HCT116 (cell line): Measurements from ENCODE around the gene PRSS2. TPM values are rescaled to one million over a fixed set of nuclear protein-coding genes. Genes with fewer than 3 reads are reported as not detected.

Experiments used
- ATAC-seq: fragments of 200-7000 bp; cut with Tn5 transposase; 2 replicates; pipeline ENCODE4 v1.9.1; 2020; ENCODE audit warnings: mild to moderate bottlenecking, moderate library complexity
- BruUV-seq: library from RNA; stranded (reverse); fragments of 400-500 nt; replicated peaks from 2 replicates; lab custom pipeline; 2021; lab: Mats Ljungman, UMichigan
- CTCF ChIA-PET: fragments of 300-600 bp; sonication (Branson Sonifier 250); formaldehyde crosslinking; loops from one replicate; lab custom pipeline; 2021; ENCODE audit warnings: antibody characterized with exemption; lab: Charles Lee
- POLR2A ChIA-PET: fragments of 300-600, 350-600 bp; sonication (Branson Sonifier 250); formaldehyde crosslinking; loops from one replicate; lab custom pipeline; 2021; ENCODE audit warnings: antibody characterized with exemption; lab: Charles Lee
- RAD21 ChIA-PET, 2 experiments: fragments of 300-600 bp; sonication (Branson Sonifier 250); formaldehyde crosslinking; loops; one replicate each; lab custom pipeline; 2023; ENCODE audit warnings: low total read pairs in 2 of 2; ENCODE audit not compliant: uncharacterized antibody in 2 of 2, unreplicated experiment in 2 of 2, low non-redundant PET in 1 of 2; lab: Charles Lee
- DNase-seq: peaks from one replicate; pipeline ENCODE4 v3.0.0-alpha.2; 2010; ENCODE audit warnings: low read depth, low spot score
- H2AFZ ChIP-seq: fragments of 200-600 bp; shearing (Covaris generic), sonication (generic); 2 replicates; pipeline ENCODE4 v1.6.1; 2017; ENCODE audit warnings: low read depth, mixed run types, mixed read lengths, antibody characterized with exemption, low read length; ENCODE audit not compliant: poor library complexity, severe bottlenecking
- H3K27ac ChIP-seq: 2 replicates; pipeline ENCODE4 v1.5.1; 2012; ENCODE audit warnings: low read depth, low read length
- H3K27me3 ChIP-seq: fragments of 200-600 bp; sonication (generic); 2 replicates; pipeline ENCODE4 v1.6.1; 2016; ENCODE audit warnings: mixed run types, low read length, mixed read lengths; ENCODE audit not compliant: insufficient read depth
- H3K36me3 ChIP-seq, 2 experiments: fragments of 200-500 bp in 1 of 2; fragments of 200-600 bp in 1 of 2; sonication (Bioruptor generic) in 1 of 2; sonication (generic) in 1 of 2; 2 replicates each; pipeline versions ENCODE4 v1.5.1 to v1.6.1; 2014 to 2016; ENCODE audit warnings: low read length in 2 of 2, inconsistent platforms in 1 of 2, mixed read lengths in 1 of 2, mixed run types in 1 of 2; ENCODE audit not compliant: insufficient read depth in 2 of 2, control insufficient read depth in 1 of 2
- H3K4me1 ChIP-seq, 2 experiments: fragments of 200-600 bp in 1 of 2; sonication (generic) in 1 of 2; 2 replicates each; pipeline versions ENCODE4 v1.5.1 to v1.6.1; 2012 to 2017; ENCODE audit warnings: low read length in 2 of 2, inconsistent platforms in 1 of 2, mild to moderate bottlenecking in 1 of 2, mixed read lengths in 1 of 2, mixed run types in 1 of 2, moderate library complexity in 1 of 2; ENCODE audit not compliant: insufficient read depth in 2 of 2, control insufficient read depth in 1 of 2
- H3K4me2 ChIP-seq: fragments of 200-600 bp; sonication (generic); 2 replicates; pipeline ENCODE4 v1.6.1; 2017; ENCODE audit warnings: mixed run types, low read length, mixed read lengths
- H3K4me3 ChIP-seq, 2 experiments: fragments of 200-600 bp in 1 of 2; sonication (generic) in 1 of 2; replicated peaks in 1 of 2; 2 replicates each; pipeline ENCODE4 v1.5.1; 2011 to 2016; ENCODE audit warnings: low read length in 2 of 2, control low read depth in 1 of 2, low read depth in 1 of 2, mild to moderate bottlenecking in 1 of 2, mixed read lengths in 1 of 2, mixed run types in 1 of 2
- H3K79me2 ChIP-seq: fragments of 200-600 bp; sonication (generic); 2 replicates; pipeline ENCODE4 v1.6.1; 2017; ENCODE audit warnings: mild to moderate bottlenecking, mixed run types, low read length, moderate library complexity, mixed read lengths; ENCODE audit not compliant: insufficient read depth
- H3K9ac ChIP-seq: fragments of 200-600 bp; sonication (generic); 2 replicates; pipeline ENCODE4 v1.6.1; 2016; ENCODE audit warnings: low read length, mixed read lengths
- H3K9me2 ChIP-seq: fragments of 200-600 bp; sonication (generic), shearing (Covaris generic); 2 replicates; pipeline ENCODE4 v1.6.1; 2017; ENCODE audit warnings: mixed run types, mild to moderate bottlenecking, moderate library complexity; ENCODE audit not compliant: insufficient read depth
- H3K9me3 ChIP-seq, 2 experiments: fragments of 200-500 bp in 1 of 2; fragments of 200-600 bp in 1 of 2; sonication (Bioruptor generic) in 1 of 2; sonication (generic) in 1 of 2; 2 replicates each; pipeline ENCODE4 v1.6.1; 2014 to 2017; ENCODE audit warnings: low read length in 2 of 2, mixed read lengths in 2 of 2, inconsistent platforms in 1 of 2, low read depth in 1 of 2, mild to moderate bottlenecking in 1 of 2, mixed run types in 1 of 2, moderate library complexity in 1 of 2; ENCODE audit not compliant: control insufficient read depth in 1 of 2, insufficient read depth in 1 of 2
- H4K20me1 ChIP-seq: fragments of 200-600 bp; sonication (generic), shearing (Covaris generic); 2 replicates; pipeline ENCODE4 v1.6.1; 2017; ENCODE audit warnings: mixed run types, mild to moderate bottlenecking, moderate library complexity; ENCODE audit not compliant: insufficient read depth
- ATF3 ChIP-seq: IDR thresholded peaks from 2 replicates; pipeline ENCODE4 v1.6.1; 2012
- CBX3 ChIP-seq: IDR thresholded peaks from 2 replicates; pipeline ENCODE4 v1.6.1; 2012; ENCODE audit warnings: low read depth
- CEBPB ChIP-seq: IDR thresholded peaks from 2 replicates; pipeline ENCODE4 v1.6.1; 2012; ENCODE audit warnings: low read depth
- EZH2 ChIP-seq: fragments of 200-600 bp; sonication (generic); IDR thresholded peaks from 2 replicates; pipeline ENCODE4 v1.6.1; 2017; ENCODE audit warnings: antibody characterized with exemption, mixed run types
- JUND ChIP-seq: IDR thresholded peaks from 2 replicates; pipeline ENCODE4 v1.6.1; 2012
- MAX ChIP-seq: IDR thresholded peaks from 2 replicates; pipeline ENCODE4 v1.6.1; 2012
- POLR2A ChIP-seq: IDR thresholded peaks from 2 replicates; pipeline ENCODE4 v1.7.0; 2011; ENCODE audit warnings: borderline replicate concordance; ENCODE audit not compliant: insufficient read depth, insufficient read length; ENCODE audit errors: extremely low read depth
- POLR2AphosphoS5 ChIP-seq: IDR thresholded peaks from 2 replicates; pipeline ENCODE4 v1.6.1; 2011; ENCODE audit warnings: mild to moderate bottlenecking, low read depth, low read length, moderate library complexity
- RAD21 ChIP-seq: IDR thresholded peaks from 2 replicates; pipeline ENCODE4 v1.6.1; 2012; ENCODE audit warnings: low read depth, mild to moderate bottlenecking
- SP1 ChIP-seq: IDR thresholded peaks from 2 replicates; pipeline ENCODE4 v1.6.1; 2012; ENCODE audit warnings: low read depth
- TCF7L2 ChIP-seq: IDR thresholded peaks from 2 replicates; pipeline ENCODE4 v1.7.0; 2011; ENCODE audit warnings: borderline replicate concordance, inconsistent platforms; ENCODE audit not compliant: insufficient read depth, insufficient read length; ENCODE audit errors: extremely low read depth
- YY1 ChIP-seq: IDR thresholded peaks from 2 replicates; pipeline ENCODE4 v1.6.1; 2011; ENCODE audit warnings: low read length, low read depth, moderate library complexity, mild to moderate bottlenecking; ENCODE audit not compliant: insufficient replicate concordance; ENCODE audit errors: extremely low read depth
- ZFX ChIP-seq: fragments of 450-650 bp; IDR thresholded peaks from 2 replicates; pipeline ENCODE4 v1.6.1; 2017
- ZNF274 ChIP-seq: fragments of 200-500 bp; sonication (Bioruptor generic); IDR thresholded peaks from 2 replicates; pipeline ENCODE4 v1.6.1; 2014; ENCODE audit warnings: mild to moderate bottlenecking, low read depth, low read length, inconsistent platforms
- intact Hi-C: fragments of 100-400 bp; cut with micrococcal nuclease; formaldehyde crosslinking; loops from 2 replicates; pipeline ENCODE4 v1.10.0; 2022
- total RNA-seq: library from RNA; stranded (reverse); gene quantifications from one replicate; pipeline ENCODE4 v1.2.1, GENCODE V29; 2021; ENCODE audit not compliant: unreplicated experiment

The PRSS2 gene
- total RNA-seq, 1 experiment from 2014 or later, result 36.8 TPM

- Histone ChIP-seq H3K27me3 (no peaks in the 10 kb centered on the region), H3K4me2 (no peak overlapping the region), H3K27ac (no peak overlapping the region), H4K20me1 (no peaks in the 10 kb centered on the region), H3K4me1 (no peaks in the 10 kb centered on the region), H3K9ac (no peak overlapping the region), H3K79me2 (no peaks in the 10 kb centered on the region), H3K9me3 (no peaks in the 10 kb centered on the region), H3K36me3 (no peaks in the 10 kb centered on the region), H3K4me3 (no peak overlapping the region), H3K9me2 (no peaks in the 10 kb centered on the region), H2AFZ (no peak overlapping the region)
- POLR2A ChIA-PET, result no interaction called here
- RAD21 ChIA-PET, result no interaction called here
- CTCF ChIA-PET, result interaction anchor here (1.0 kb wide), 1 partner anchor 157 kb away, joined by 3 read pairs; no protein-coding TSS in a partner anchor
- intact Hi-C loops, result no loop called here
- ATAC-seq (no peak), DNase-seq (no peak)
- no TSS peak for BruUV-seq
- no peak for TF ChIP-seq YY1
- TF ChIP-seq JUND, result no peak
- TF ChIP-seq EZH2, result no peak
- TF ChIP-seq ZFX, result no peak
- TF ChIP-seq MAX, result no peak
- no peak for TF ChIP-seq POLR2AphosphoS5
- TF ChIP-seq CEBPB, result no peak
- TF ChIP-seq RAD21, result no peak
- no peak for TF ChIP-seq POLR2A
- no peak for TF ChIP-seq CBX3
- TF ChIP-seq SP1, result no peak
- no peak for TF ChIP-seq TCF7L2
- TF ChIP-seq ZNF274, result no peak
- TF ChIP-seq ATF3, result no peak
These were observed 18.7 kb downstream of the PRSS2 start for GRCh38 chr7:142789441-142789840.
